ENCODE measurements around the gene NUDT4B.
"Not testable (repeated sequence)": the region's sequence is repeated elsewhere in the genome, so short reads cannot be mapped to it uniquely, and the experiment has no call there.

NUDT4B gene

DNA sequence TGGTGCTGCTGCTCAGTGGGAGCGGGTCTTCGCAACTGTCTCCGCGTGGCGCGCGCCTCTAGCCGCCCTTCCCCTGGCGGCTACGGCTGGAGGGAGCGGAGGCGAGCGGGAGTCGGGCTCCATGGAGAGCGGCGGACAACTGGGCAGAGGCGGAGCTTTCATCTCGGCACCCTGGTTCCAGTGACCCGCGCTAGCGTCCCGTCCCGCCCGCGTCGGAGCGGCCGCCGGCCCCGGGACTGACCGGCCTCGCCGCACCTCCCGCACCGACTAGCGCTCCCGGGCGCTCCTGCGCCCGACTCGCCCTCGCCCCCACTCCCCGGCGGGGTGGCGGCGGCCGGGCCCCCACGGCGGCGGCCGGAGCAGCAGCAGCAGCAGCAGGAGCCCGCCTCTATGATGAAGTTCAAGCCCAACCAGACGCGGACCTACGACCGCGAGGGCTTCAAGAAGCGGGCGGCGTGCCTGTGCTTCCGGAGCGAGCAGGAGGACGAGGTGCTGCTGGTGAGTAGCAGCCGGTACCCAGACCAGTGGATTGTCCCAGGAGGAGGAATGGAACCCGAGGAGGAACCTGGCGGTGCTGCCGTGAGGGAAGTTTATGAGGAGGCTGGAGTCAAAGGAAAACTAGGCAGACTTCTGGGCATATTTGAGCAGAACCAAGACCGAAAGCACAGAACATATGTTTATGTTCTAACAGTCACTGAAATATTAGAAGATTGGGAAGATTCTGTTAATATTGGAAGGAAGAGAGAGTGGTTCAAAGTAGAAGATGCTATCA, at the start of gene NUDT4B:
Gene NUDT4B (plus strand): TSS at position 212 of the 772 bp plus-strand sequence. CDS start 179 bp downstream, at position 391.
- H3K27me3 ChIP-seq (ENCODE audit: control insufficient read depth, insufficient read depth, low read length); H3K4me3 ChIP-seq (ENCODE audit: low read length); H3K27ac ChIP-seq (ENCODE audit: low read length); H3K9me3 ChIP-seq (ENCODE audit: control insufficient read depth, low read depth, low read length); H3K4me1 ChIP-seq (ENCODE audit: control insufficient read depth, low read depth, low read length); H3K9ac ChIP-seq (ENCODE audit: low read length); H3K36me3 ChIP-seq (ENCODE audit: control insufficient read depth, low read depth, low read length): not testable (repeated sequence)

DNA sequence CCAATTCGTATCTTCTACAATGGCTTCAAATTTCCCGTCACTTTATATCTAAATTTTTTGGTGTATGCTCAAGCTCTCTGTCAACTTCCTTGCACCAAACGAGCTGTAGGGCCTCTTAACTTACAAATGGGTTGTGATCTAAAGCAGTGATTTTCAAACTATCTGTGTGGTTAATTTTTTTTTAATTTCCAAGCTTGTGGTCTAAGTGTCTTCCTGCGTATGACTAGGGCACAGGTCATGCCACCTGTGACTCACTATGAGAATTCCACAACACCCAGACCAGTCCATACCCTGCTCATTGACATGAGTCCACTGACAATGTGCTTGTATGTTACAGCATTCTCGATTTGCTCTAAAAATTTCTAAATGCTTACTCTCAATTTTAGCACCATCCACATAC, 49.2 kb upstream of the NUDT4B start:
- not testable (repeated sequence) for H3K36me3 ChIP-seq (ENCODE audit: control insufficient read depth, low read depth, low read length); H3K27ac ChIP-seq (ENCODE audit: low read length); H3K9ac ChIP-seq (ENCODE audit: low read length); H3K9me3 ChIP-seq (ENCODE audit: control insufficient read depth, low read depth, low read length); H3K4me1 ChIP-seq (ENCODE audit: control insufficient read depth, low read depth, low read length); H3K27me3 ChIP-seq (ENCODE audit: control insufficient read depth, insufficient read depth, low read length); H3K4me3 ChIP-seq (ENCODE audit: low read length)

DNA sequence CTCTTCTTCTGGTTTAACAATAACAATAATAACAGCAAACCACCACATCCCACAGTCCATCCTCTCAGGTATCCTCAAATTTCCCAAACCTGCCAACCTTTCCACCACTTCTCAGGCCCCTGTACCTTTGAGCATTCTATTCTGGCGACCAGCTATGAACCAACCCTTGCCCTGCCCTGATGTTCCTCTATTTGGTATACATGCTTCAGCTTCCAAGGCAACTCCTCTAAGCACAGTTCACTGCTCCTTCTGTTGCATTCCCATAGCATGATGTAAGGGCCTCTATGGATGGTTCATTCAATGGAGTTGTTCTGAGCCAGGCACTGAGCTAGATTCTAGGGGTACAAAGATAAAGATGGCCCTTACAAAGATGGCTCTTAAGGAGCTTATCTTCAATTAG, 46.3 kb upstream of the NUDT4B start:
- not testable (repeated sequence) for H3K9me3 ChIP-seq (ENCODE audit: control insufficient read depth, low read depth, low read length); H3K36me3 ChIP-seq (ENCODE audit: control insufficient read depth, low read depth, low read length); H3K27ac ChIP-seq (ENCODE audit: low read length); H3K9ac ChIP-seq (ENCODE audit: low read length); H3K27me3 ChIP-seq (ENCODE audit: control insufficient read depth, insufficient read depth, low read length); H3K4me3 ChIP-seq (ENCODE audit: low read length); H3K4me1 ChIP-seq (ENCODE audit: control insufficient read depth, low read depth, low read length)

DNA sequence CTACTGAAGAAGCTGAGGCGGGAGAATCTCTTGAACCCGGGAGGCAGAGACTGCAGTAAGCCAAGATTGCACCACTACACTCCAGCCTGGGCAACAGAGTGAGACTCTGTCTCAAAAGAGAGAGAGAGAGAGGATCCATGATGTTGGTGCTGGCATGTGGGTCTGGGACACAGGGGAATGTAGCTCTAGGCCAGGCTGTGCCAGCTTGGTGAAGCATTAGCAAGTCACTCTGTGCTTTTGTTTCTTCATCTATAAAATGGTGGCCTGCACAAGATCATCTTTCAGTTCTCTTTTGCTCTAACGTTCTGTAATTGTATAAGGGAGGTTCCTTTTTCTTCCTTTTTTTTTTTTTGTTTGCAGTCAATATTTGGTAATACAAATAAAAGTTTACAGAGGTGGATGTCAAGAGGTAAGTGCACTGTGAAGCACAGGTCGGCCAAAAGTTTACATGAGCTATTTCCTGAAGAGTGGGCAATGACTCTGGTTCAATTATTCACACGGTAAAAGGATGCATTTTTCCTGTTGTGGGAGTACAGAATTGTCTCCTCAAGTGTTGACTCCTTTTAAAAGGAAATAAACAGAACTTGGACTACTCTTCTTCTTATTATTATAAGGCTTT, 44.5 kb upstream of the NUDT4B start:
- not testable (repeated sequence) for H3K27ac ChIP-seq (ENCODE audit: low read length); H3K9ac ChIP-seq (ENCODE audit: low read length); H3K36me3 ChIP-seq (ENCODE audit: control insufficient read depth, low read depth, low read length); H3K27me3 ChIP-seq (ENCODE audit: control insufficient read depth, insufficient read depth, low read length); H3K4me1 ChIP-seq (ENCODE audit: control insufficient read depth, low read depth, low read length); H3K9me3 ChIP-seq (ENCODE audit: control insufficient read depth, low read depth, low read length); H3K4me3 ChIP-seq (ENCODE audit: low read length)

DNA sequence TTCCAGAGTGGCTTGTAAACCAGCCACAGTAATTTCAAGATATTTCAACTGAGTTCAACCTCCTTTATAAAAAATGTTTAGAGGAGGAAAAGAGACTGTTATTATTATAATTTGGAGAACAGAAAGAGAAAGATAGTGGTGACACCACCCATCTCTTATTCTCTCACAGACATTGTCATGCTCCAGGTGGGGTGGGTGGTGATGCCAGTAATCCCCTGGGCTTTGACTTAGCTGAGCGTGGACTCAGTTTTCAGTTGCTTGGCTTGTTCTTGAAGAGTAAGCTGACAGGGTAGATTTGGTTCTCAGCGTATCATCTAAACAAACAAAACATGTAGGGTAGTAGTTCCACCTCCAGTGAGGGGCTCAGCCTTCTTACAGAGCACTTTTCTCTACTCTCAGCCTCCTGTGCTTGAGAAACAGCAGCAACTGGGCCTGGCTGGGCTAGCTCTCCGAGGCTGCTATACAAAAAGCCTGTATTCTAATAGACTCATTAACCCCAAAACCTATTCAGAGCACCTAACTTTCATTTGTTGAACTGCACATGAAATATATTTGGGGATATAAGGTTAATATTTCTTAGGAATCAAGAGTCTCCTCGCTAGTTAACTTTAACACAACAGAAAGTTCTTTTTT, 43.1 kb upstream of the NUDT4B start:
- H3K27ac ChIP-seq (ENCODE audit: low read length); H3K27me3 ChIP-seq (ENCODE audit: control insufficient read depth, insufficient read depth, low read length); H3K4me3 ChIP-seq (ENCODE audit: low read length); H3K4me1 ChIP-seq (ENCODE audit: control insufficient read depth, low read depth, low read length); H3K9me3 ChIP-seq (ENCODE audit: control insufficient read depth, low read depth, low read length); H3K9ac ChIP-seq (ENCODE audit: low read length); H3K36me3 ChIP-seq (ENCODE audit: control insufficient read depth, low read depth, low read length): not testable (repeated sequence)

DNA sequence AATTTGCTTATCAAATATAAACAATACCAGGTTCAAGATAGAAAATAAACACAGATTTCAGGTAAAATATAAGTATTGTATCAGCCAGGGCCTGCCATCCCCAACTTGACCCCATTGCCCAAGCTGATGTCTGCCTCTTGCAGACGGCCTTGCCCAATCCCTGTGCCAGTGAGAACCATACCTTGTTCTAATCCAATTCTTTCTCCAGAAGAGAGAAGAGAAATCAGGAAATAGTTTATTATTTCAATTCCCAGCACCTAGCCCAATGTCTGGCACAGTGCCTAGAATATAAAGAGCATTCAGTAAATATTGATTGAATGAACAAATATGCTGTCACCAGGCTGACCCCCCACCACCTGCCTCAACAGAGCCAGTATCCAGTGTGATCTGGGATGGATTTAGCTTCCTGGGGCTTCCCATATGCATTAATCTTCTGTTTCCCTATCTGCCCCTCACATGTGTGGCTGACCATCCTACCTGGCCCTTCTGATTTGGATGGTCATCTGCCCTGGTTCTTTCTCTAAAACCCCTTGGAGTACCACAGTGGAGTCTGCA, 39.7 kb upstream of the NUDT4B start:
- H3K4me3 ChIP-seq (ENCODE audit: low read length); H3K9ac ChIP-seq (ENCODE audit: low read length); H3K36me3 ChIP-seq (ENCODE audit: control insufficient read depth, low read depth, low read length); H3K27me3 ChIP-seq (ENCODE audit: control insufficient read depth, insufficient read depth, low read length); H3K27ac ChIP-seq (ENCODE audit: low read length); H3K9me3 ChIP-seq (ENCODE audit: control insufficient read depth, low read depth, low read length); H3K4me1 ChIP-seq (ENCODE audit: control insufficient read depth, low read depth, low read length): not testable (repeated sequence)

DNA sequence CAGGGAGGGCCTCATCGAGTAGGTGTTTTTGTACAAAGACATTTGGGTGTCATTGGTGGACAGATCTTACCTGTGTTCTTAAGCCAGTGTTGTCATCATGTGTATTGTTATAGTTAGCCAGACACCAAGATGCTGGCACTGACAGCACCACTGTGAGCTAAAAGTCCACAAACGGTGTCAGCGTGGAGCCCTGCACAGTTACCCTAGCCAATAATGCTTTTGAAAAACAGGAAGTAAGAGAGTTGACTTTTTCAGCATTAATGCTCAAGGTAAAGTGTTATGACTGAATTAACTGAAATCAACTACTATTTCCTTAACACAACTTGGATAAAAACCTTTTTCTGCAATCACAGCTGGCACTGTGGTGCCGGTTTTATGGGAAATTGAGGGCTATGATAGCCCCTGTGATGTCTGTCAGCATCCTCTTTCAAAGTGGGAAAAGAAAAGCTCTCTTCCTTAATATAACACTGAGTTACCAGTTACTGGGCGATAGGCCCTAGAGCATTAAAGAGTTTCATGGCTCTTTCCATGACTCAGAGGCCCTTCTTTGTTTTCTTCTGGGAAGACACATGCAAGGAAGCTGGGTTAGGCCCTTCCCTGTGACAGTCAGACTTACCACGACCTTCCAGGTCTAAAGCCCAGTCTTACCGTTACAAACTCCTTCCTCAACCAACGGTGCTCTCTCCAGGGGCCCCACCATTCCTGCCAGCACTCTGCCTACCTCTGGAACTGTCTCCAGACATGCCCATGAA, 37.6 kb upstream of the NUDT4B start:
- H3K9ac ChIP-seq (ENCODE audit: low read length); H3K36me3 ChIP-seq (ENCODE audit: control insufficient read depth, low read depth, low read length); H3K9me3 ChIP-seq (ENCODE audit: control insufficient read depth, low read depth, low read length); H3K27ac ChIP-seq (ENCODE audit: low read length); H3K27me3 ChIP-seq (ENCODE audit: control insufficient read depth, insufficient read depth, low read length); H3K4me3 ChIP-seq (ENCODE audit: low read length); H3K4me1 ChIP-seq (ENCODE audit: control insufficient read depth, low read depth, low read length): not testable (repeated sequence)

DNA sequence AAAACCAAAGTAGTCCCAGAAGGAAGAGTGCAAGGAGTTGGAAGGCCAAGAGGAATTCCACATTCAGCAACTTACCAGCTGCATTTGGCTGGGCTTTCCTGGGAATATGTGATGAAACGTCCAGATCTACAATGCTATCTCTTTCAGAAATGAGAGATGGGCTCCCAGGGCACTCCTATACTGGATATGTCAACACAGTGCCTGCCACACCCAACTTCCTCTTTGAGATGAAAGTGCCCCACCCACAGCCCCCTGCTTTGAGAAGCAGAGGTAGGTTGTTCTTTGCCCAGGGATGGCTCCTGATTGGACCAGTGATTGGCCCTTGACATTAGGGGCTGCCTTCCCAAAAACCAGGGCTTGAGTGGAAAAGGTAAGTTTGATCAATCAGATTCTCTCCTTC, 36.2 kb upstream of the NUDT4B start:
- H3K27ac ChIP-seq (ENCODE audit: low read length); H3K9me3 ChIP-seq (ENCODE audit: control insufficient read depth, low read depth, low read length); H3K27me3 ChIP-seq (ENCODE audit: control insufficient read depth, insufficient read depth, low read length); H3K36me3 ChIP-seq (ENCODE audit: control insufficient read depth, low read depth, low read length); H3K4me3 ChIP-seq (ENCODE audit: low read length); H3K4me1 ChIP-seq (ENCODE audit: control insufficient read depth, low read depth, low read length); H3K9ac ChIP-seq (ENCODE audit: low read length): not testable (repeated sequence)

DNA sequence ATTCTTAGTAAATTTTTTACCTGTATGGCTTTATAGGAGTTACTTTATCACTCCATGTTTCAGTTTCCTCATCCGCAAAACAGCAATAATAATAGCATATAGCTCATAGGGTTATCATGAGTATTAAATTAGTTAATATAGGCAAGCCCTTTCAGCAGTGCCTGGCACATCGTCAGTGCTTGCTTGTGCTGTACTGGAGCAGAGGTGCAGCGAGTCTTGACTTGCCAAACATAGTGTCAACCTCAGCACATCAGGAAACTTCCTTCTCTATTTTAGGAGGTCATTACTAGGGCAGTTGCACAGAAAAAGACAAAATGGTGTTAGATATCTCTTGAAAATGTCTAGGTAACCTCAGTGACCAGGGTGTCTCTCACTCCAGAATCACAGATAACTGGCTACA, 33.1 kb upstream of the NUDT4B start:
- H3K9me3 ChIP-seq (ENCODE audit: control insufficient read depth, low read depth, low read length); H3K27me3 ChIP-seq (ENCODE audit: control insufficient read depth, insufficient read depth, low read length); H3K9ac ChIP-seq (ENCODE audit: low read length); H3K36me3 ChIP-seq (ENCODE audit: control insufficient read depth, low read depth, low read length); H3K27ac ChIP-seq (ENCODE audit: low read length); H3K4me3 ChIP-seq (ENCODE audit: low read length); H3K4me1 ChIP-seq (ENCODE audit: control insufficient read depth, low read depth, low read length): not testable (repeated sequence)

DNA sequence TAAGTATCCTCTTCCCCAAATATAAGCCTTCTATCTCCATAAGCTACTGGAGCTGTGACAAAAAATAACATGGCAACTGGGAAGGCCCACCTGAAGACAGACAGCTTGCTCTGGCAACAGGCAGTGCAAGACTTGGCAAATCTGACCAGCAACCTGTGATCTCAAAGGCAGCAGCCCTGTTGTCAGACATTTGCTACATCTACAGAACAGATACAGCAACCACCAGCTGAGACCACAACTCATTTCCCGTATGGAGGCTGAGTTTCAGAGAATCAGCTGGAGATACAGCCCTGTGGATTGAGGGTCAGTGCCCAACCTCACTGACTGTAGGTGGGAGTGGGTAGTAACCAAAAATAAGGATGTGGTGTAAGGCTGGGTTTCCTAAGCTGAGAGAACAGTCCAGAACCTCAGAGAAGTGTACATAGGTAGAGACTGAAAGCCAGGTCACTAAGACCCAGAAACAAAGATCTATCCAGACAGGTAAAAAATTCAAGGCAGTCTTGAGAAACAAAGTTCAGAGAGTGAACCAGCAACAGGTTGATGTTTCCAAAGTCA, 31.5 kb upstream of the NUDT4B start:
- not testable (repeated sequence) for H3K27me3 ChIP-seq (ENCODE audit: control insufficient read depth, insufficient read depth, low read length); H3K9ac ChIP-seq (ENCODE audit: low read length); H3K9me3 ChIP-seq (ENCODE audit: control insufficient read depth, low read depth, low read length); H3K36me3 ChIP-seq (ENCODE audit: control insufficient read depth, low read depth, low read length); H3K4me3 ChIP-seq (ENCODE audit: low read length); H3K27ac ChIP-seq (ENCODE audit: low read length); H3K4me1 ChIP-seq (ENCODE audit: control insufficient read depth, low read depth, low read length)

DNA sequence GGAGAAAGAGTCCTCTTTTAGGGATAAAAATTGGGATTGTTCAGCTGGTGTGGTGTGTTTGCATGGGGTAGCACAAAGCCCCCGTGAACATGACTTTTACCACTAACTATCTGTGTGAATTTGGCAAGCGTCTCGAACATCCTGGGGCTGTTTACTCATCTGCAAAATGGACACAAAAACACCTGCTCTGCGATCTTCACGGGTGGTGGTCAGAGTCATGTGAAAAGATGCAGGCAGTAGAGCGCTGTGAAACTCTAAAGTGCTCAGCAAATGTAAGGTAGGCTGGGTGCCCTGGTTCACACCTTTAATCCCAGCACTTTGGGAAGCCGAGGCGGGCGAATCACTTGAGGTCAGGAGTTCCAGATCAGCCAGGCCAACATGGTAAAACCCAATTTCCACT, 27.7 kb upstream of the NUDT4B start:
- not testable (repeated sequence) for H3K4me1 ChIP-seq (ENCODE audit: control insufficient read depth, low read depth, low read length); H3K36me3 ChIP-seq (ENCODE audit: control insufficient read depth, low read depth, low read length); H3K27ac ChIP-seq (ENCODE audit: low read length); H3K27me3 ChIP-seq (ENCODE audit: control insufficient read depth, insufficient read depth, low read length); H3K4me3 ChIP-seq (ENCODE audit: low read length); H3K9ac ChIP-seq (ENCODE audit: low read length); H3K9me3 ChIP-seq (ENCODE audit: control insufficient read depth, low read depth, low read length)

Data from iPS-18a (cell line).